PC-9 (cell line): ENCODE measurements around the gene CADM2.

Source experiments
- EZH2 ChIP-seq: fragments of 200-600 bp; sonication (generic); IDR thresholded peaks from 2 replicates; pipeline ENCODE4 v1.8.0; 2017; ENCODE audit warnings: antibody characterized with exemption, low read depth
- TF ChIP-seq, protein P1 (sequence below): fragments of 200-600 bp; sonication (generic); conservative IDR thresholded peaks from 2 replicates; pipeline ENCODE4 v1.6.1; 2017; ENCODE audit warnings: mixed run types, antibody characterized with exemption, mild to moderate bottlenecking, moderate library complexity

DNA sequence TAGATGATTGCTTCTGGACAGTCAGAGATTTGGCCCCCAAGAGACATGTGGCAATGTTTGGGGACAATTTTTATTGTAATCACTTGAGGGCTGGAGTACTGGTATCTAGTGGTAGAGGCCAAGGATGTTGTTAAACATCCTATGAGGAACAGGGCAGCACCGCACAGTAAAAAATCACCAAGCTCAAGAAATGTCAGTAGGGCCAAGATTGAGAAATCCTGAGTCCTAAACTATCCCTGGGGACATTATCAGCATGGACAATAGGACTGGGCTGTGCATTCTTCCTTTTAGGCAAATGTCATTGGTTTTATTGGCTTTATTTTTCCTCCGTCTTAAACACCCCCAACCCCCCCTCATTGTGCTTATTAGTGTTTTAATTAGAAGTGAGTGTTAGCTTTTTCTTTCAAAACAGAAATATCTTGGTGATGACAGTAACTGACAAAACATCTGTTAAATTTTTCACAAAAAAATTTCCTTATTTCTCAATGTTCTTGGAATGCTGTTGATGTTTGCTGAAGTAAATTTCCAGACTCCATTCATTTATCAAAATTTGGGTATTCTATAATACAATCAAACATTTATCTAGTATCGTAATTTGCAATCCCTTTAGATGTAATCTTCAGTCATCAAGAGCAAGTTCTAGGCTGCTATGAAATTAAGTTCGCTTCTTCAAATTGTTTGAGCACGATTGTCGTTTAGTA is 1087.8 kb downstream of the CADM2 start:
- TF ChIP-seq, protein P1, sequence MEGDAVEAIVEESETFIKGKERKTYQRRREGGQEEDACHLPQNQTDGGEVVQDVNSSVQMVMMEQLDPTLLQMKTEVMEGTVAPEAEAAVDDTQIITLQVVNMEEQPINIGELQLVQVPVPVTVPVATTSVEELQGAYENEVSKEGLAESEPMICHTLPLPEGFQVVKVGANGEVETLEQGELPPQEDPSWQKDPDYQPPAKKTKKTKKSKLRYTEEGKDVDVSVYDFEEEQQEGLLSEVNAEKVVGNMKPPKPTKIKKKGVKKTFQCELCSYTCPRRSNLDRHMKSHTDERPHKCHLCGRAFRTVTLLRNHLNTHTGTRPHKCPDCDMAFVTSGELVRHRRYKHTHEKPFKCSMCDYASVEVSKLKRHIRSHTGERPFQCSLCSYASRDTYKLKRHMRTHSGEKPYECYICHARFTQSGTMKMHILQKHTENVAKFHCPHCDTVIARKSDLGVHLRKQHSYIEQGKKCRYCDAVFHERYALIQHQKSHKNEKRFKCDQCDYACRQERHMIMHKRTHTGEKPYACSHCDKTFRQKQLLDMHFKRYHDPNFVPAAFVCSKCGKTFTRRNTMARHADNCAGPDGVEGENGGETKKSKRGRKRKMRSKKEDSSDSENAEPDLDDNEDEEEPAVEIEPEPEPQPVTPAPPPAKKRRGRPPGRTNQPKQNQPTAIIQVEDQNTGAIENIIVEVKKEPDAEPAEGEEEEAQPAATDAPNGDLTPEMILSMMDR, result no peak
- TF ChIP-seq EZH2, result no peak
